ENCODE data around the gene SEPHS1. TPM values are rescaled to one million over a fixed set of nuclear protein-coding genes. Genes with fewer than 3 reads are reported as not detected.
"Not testable (repeated sequence)": the region's sequence is repeated elsewhere in the genome, so short reads cannot be mapped to it uniquely, and the experiment has no call there.

SEPHS1 gene
- total RNA-seq, 4 donors from 2014 or later = 28.9 to 41.3 (median 37.9) TPM

- ATAC-seq (ENCODE audit: low FRiP score) = no peak
- DNase-seq (ENCODE audit: low spot score) = no peak
- TF ChIP-seq CTCF (IDR thresholded peaks at IDR 0.05) = no peak
These were observed 10.3 kb downstream of the SEPHS1 start for GRCh38 chr10:13337827-13338196.

- TF ChIP-seq CTCF (IDR thresholded peaks at IDR 0.05) = no peak
- DNase-seq (ENCODE audit: low spot score) (no peak), ATAC-seq (ENCODE audit: low FRiP score) (no peak)
These were observed 10.8 kb downstream of the SEPHS1 start for GRCh38 chr10:13337128-13337826.

GRCh38 chr10:13335881-13336280 is 12.2 kb downstream of the SEPHS1 start:
- no peak for DNase-seq (ENCODE audit: low spot score)
- ATAC-seq (ENCODE audit: low FRiP score) = no peak
- no peak for TF ChIP-seq CTCF (IDR thresholded peaks at IDR 0.05)

GRCh38 chr10:13334556-13334955 is 13.5 kb downstream of the SEPHS1 start:
- no peak for ATAC-seq (ENCODE audit: low FRiP score)
- no peak for TF ChIP-seq CTCF (IDR thresholded peaks at IDR 0.05)
- no peak for DNase-seq (ENCODE audit: low spot score)

- no peak for TF ChIP-seq CTCF (IDR thresholded peaks at IDR 0.05)
- no peak for DNase-seq (ENCODE audit: low spot score)
- no peak for ATAC-seq (ENCODE audit: low FRiP score)
These were observed 16.4 kb downstream of the SEPHS1 start for GRCh38 chr10:13331646-13332045.

GRCh38 chr10:13330980-13331379 is 17.1 kb downstream of the SEPHS1 start:
- ATAC-seq (ENCODE audit: low FRiP score); DNase-seq (ENCODE audit: low spot score): not testable (repeated sequence)

GRCh38 chr10:13329565-13329964 is 18.5 kb downstream of the SEPHS1 start:
- no peak for DNase-seq (ENCODE audit: low spot score)
- ATAC-seq (ENCODE audit: low FRiP score) = no peak
- TF ChIP-seq CTCF (IDR thresholded peaks at IDR 0.05) = no peak

Measured in omental fat pad (tissue), 4 donors.